Suprapubic skin (tissue), 4 donors: ENCODE results near the gene BICD1. TPM values are rescaled to one million over a fixed set of nuclear protein-coding genes. Genes with fewer than 3 reads are reported as not detected.

Experiments
- DNase-seq, 2 donors: peaks; one replicate each; pipeline ENCODE4 v3.0.0-alpha.2; 2019; ENCODE audit warnings: low spot score in 2 of 2
- H3K27ac ChIP-seq: fragments of 200-600 bp; sonication (generic); one replicate; pipeline ENCODE4 v1.5.1; 2019
- H3K27me3 ChIP-seq: fragments of 200-600 bp; sonication (generic); one replicate; pipeline ENCODE4 v1.5.1; 2019
- H3K36me3 ChIP-seq: fragments of 200-600 bp; sonication (generic); one replicate; pipeline ENCODE4 v1.5.1; 2019
- H3K4me1 ChIP-seq: fragments of 200-600 bp; sonication (generic); one replicate; pipeline ENCODE4 v1.5.1; 2019
- H3K4me3 ChIP-seq: fragments of 200-600 bp; sonication (generic); one replicate; pipeline ENCODE4 v1.5.1; 2019; ENCODE audit warnings: mild to moderate bottlenecking
- H3K9me3 ChIP-seq: fragments of 200-600 bp; sonication (generic); one replicate; pipeline ENCODE4 v1.5.1; 2019
- EP300 ChIP-seq: sonication (generic); formaldehyde crosslinking; IDR thresholded peaks from one replicate; pipeline ENCODE4 v1.6.1; 2017; ENCODE audit warnings: antibody characterized with exemption
- POLR2A ChIP-seq, 2 donors: fragments of 450-650 bp; IDR thresholded peaks; one replicate each; pipeline ENCODE4 v1.6.1; 2017; ENCODE audit warnings: antibody characterized with exemption in 2 of 2, mild to moderate bottlenecking in 2 of 2, moderate library complexity in 2 of 2
- POLR2AphosphoS5 ChIP-seq, 3 donors: sonication (generic); formaldehyde crosslinking; IDR thresholded peaks; one replicate each; pipeline ENCODE4 v1.6.1; 2017; ENCODE audit warnings: antibody characterized with exemption in 3 of 3
- WGBS: methylation state at CpG from one replicate; pipeline ENCODE4 v1.1.5; 2018; 5-methylcytosine and 5-hydroxymethylcytosine counted together
- total RNA-seq, 4 donors: library from RNA; depleted of rRNA; stranded (reverse); fragments of >200 nt; gene quantifications; one replicate each; pipeline ENCODE4 v1.1.0, GENCODE V29; 2016
- TF ChIP-seq, protein P1 (sequence below), 2 donors: fragments of 200-600 bp in 1 of 2; fragments of 450-650 bp in 1 of 2; sonication (generic) in 1 of 2; IDR thresholded peaks; one replicate each; pipeline ENCODE4 v1.5.1; 2016 to 2019; ENCODE audit warnings: antibody characterized with exemption in 2 of 2, mild to moderate bottlenecking in 1 of 2, moderate library complexity in 1 of 2

BICD1 gene
- total RNA-seq, 4 donors from 2014 or later: 1.5 to 5.4 (median 2.5) TPM

DNA sequence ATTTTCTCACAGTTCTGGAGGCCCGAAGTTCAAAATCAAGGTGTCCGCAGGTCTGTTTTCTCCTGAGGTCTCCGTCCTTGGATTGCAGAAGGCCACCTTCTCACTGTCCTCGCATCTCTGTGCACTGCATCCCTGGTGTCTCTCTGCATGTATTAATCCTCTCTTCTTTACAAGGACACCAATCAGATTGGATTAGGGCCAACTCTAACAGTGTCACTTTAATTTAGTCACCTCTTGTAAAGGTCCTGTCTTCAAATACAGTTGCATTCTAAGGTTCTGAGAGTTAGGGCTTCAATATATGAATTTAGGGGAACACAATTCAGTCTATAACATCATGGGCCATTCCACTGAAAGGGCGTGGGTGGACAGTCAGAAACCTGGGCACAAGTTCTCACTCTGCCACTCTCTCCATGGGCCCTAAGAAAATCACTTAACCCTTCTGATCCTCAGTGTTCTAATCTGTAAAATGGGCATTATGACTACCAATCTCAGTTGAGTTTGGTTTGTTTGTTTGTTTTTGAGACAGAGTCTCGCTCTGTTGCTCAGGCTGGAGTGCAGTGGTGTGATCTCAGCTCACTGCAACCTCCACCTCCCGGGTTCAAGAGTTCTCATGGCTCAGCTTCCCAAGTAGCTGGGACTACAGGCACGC lies 251.1 kb downstream of the BICD1 start:
- H3K4me3 ChIP-seq: no peak overlapping the region
- H3K9me3 ChIP-seq: no peaks in the 10 kb centered on the region
- WGBS: 93% methylated on average over 8 of the region's 8 CpGs
- DNase-seq: no peak
- H3K27me3 ChIP-seq: no peaks in the 10 kb centered on the region
- H3K27ac ChIP-seq: no peak overlapping the region
- TF ChIP-seq POLR2AphosphoS5 (IDR thresholded peaks at IDR 0.05) (no peak), EP300 (no peak), POLR2A (IDR thresholded peaks at IDR 0.05) (no peak)
- TF ChIP-seq, protein P1, sequence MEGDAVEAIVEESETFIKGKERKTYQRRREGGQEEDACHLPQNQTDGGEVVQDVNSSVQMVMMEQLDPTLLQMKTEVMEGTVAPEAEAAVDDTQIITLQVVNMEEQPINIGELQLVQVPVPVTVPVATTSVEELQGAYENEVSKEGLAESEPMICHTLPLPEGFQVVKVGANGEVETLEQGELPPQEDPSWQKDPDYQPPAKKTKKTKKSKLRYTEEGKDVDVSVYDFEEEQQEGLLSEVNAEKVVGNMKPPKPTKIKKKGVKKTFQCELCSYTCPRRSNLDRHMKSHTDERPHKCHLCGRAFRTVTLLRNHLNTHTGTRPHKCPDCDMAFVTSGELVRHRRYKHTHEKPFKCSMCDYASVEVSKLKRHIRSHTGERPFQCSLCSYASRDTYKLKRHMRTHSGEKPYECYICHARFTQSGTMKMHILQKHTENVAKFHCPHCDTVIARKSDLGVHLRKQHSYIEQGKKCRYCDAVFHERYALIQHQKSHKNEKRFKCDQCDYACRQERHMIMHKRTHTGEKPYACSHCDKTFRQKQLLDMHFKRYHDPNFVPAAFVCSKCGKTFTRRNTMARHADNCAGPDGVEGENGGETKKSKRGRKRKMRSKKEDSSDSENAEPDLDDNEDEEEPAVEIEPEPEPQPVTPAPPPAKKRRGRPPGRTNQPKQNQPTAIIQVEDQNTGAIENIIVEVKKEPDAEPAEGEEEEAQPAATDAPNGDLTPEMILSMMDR (IDR thresholded peaks at IDR 0.05): no peak
- no peaks in the 10 kb centered on the region for H3K4me1 ChIP-seq
- no peaks in the 10 kb centered on the region for H3K36me3 ChIP-seq

DNA sequence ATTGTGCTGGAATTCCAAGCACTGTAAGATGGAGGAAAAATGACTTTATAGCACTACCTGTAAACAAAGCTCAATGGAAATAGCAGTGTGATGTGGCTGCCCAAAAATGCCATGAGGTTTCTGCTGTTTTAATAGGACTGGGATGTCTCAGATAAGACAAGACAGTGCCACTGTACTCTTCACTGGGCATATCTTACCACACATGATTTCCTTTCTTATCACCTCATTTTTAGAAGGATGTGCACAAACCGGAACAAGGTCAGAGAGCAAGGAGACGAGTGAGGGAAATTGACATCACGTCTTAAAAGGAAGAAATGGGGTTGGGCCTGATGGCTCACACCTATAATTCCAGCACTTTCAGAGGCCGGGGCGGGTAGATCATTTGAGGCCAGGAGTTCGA lies 254.3 kb downstream of the BICD1 start:
- no peak for DNase-seq
- Histone ChIP-seq H3K36me3 (no peaks in the 10 kb centered on the region), H3K4me1 (no peaks in the 10 kb centered on the region), H3K27ac (no peak overlapping the region), H3K4me3 (no peak overlapping the region), H3K9me3 (no peaks in the 10 kb centered on the region), H3K27me3 (no peaks in the 10 kb centered on the region)
- TF ChIP-seq POLR2AphosphoS5 (IDR thresholded peaks at IDR 0.05) (no peak), EP300 (no peak), POLR2A (IDR thresholded peaks at IDR 0.05) (no peak)
- TF ChIP-seq, protein P1 (IDR thresholded peaks at IDR 0.05): no peak
- WGBS: 87% methylated on average over 6 of the region's 6 CpGs

DNA sequence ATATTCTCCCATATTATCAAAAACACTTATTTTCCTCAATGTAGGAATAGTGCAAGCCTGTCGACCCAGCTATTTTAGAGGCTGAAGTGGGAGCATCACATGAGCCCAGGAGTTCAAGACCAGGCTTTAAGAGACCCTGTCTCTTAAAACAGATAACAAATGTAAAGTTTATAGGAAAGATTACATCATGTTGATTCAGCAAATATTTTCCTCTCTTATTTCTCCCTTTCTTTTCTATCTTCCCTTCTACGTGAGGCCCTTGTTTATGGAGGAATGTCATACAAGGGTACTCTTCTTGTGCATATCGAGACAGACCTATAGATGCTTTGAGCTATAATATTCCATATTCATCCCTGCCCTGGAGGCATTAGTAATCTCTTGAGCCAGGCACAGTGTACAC lies 256.2 kb downstream of the BICD1 start:
- Histone ChIP-seq H3K4me1 (no peaks in the 10 kb centered on the region), H3K4me3 (no peak overlapping the region), H3K9me3 (no peaks in the 10 kb centered on the region), H3K36me3 (no peaks in the 10 kb centered on the region), H3K27me3 (no peaks in the 10 kb centered on the region), H3K27ac (no peak overlapping the region)
- no peak for DNase-seq
- TF ChIP-seq POLR2A (IDR thresholded peaks at IDR 0.05) (no peak), POLR2AphosphoS5 (IDR thresholded peaks at IDR 0.05) (no peak), EP300 (no peak)
- TF ChIP-seq, protein P1 (IDR thresholded peaks at IDR 0.05): no peak
- 80% methylated on average over 3 of the region's 3 CpGs for WGBS

DNA sequence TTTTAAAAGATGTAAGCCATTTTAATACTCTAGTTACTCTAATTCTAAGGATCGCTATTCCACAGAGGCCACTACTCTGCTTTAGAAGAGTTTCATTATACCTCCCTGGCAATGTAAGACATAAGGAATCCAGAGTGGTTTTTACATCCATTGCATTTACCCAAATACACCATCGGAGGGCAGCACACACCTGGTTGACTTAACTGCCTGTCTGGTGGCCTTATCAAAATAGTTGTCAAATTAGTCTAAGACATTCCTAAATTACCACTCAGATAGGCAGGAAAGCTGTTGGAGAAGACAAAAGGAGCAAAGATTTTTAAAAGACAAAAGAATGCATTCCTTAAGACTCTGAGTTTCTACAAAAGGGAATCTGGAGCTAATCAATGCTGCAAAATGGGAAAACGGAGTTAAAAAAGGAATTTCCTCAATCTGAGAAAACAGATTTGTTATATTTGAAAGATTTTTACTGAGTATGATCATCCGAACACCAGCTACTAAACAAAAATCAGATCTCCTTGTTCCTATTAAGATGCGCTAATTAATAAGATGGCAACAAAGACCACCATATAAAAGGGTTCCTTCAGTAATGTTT lies 258.9 kb downstream of the BICD1 start:
- no peaks in the 10 kb centered on the region for H3K4me1 ChIP-seq
- no peak for DNase-seq
- H3K4me3 ChIP-seq: no peak overlapping the region
- no peak overlapping the region for H3K27ac ChIP-seq
- no peaks in the 10 kb centered on the region for H3K9me3 ChIP-seq
- TF ChIP-seq POLR2A (IDR thresholded peaks at IDR 0.05): no peak
- TF ChIP-seq, protein P1 (IDR thresholded peaks at IDR 0.05): peak; percentile 63 to 65
- no peaks in the 10 kb centered on the region for H3K36me3 ChIP-seq
- H3K27me3 ChIP-seq: no peaks in the 10 kb centered on the region
- 50% methylated on average over 5 of the region's 5 CpGs for WGBS

DNA sequence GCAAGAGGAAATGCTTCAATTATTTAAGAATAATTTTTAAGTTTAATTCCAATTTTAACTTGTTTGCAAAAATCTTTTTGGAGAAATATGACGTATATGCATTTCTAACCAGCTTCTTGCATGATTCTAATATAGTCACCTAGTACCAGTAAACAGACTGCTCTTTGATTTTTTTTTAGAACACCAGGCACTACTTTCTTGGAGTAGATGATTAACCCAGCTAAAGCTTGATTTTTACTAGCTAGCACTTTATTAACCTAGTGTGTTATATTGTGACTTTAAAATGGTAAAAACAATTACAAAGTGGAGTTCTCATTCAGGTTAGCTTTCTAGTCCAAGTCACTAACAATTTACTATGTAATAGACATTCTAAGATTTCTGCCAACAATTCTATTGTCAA lies 260.1 kb downstream of the BICD1 start:
- TF ChIP-seq EP300 (no peak), POLR2A (IDR thresholded peaks at IDR 0.05) (no peak), POLR2AphosphoS5 (IDR thresholded peaks at IDR 0.05) (no peak)
- TF ChIP-seq, protein P1 (IDR thresholded peaks at IDR 0.05): no peak
- H3K4me3 ChIP-seq: no peak overlapping the region
- H3K4me1 ChIP-seq: no peaks in the 10 kb centered on the region
- no peaks in the 10 kb centered on the region for H3K36me3 ChIP-seq
- H3K27ac ChIP-seq: no peak overlapping the region
- 84% methylated on average over 1 of the region's 1 CpG for WGBS
- no peaks in the 10 kb centered on the region for H3K9me3 ChIP-seq
- H3K27me3 ChIP-seq: no peaks in the 10 kb centered on the region
- no peak for DNase-seq
